ENCODE data around the gene HIP1R. TPM values are rescaled to one million over a fixed set of nuclear protein-coding genes. Genes with fewer than 3 reads are reported as not detected.
"Not testable (repeated sequence)": the region's sequence is repeated elsewhere in the genome, so short reads cannot be mapped to it uniquely, and the experiment has no call there.

The HIP1R gene
- total RNA-seq, 2 experiments from 2014 or later: 31.9 to 34.7 TPM

DNA sequence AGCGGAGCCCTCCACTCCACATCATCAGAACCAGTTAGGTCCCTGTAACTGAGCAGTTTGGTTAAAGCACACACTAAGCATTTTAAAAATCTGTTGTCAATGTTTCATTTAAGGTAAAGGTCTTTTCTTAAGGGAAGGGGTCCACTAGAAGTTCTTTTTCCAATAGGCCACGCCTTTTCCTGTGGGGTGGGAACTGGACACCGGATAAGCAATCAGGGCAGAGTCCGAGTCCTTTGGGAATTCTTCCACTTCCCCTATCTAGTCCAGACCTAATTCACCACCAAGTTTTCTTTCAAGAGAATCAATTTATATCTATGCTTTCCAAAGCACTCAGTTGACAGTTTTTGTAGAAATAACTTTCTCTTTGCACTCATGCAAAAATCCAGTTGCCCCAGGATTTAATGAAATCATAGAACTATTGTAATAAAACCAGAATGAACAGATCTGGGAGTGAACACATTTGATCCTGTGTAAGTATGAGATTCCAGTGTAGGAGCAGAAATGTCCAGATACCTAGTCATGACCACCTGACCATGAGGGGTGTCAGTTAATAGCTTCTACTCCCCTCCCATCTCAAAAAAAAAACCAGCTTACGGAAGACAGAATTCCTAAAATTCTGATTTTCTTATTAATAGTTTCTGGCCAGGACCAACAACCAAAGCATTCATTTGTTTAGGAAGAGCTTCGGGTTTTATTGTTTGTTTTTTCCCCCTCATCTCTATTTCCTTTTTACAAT lies 49.0 kb downstream of the HIP1R start:
- peaks cover 74% of the 10 kb centered on the region for H3K4me1 Mint-ChIP-seq
- no peak for ATAC-seq
- no peak for DNase-seq
- CTCF ChIA-PET: interaction anchor here (0.6 to 1.7 kb wide), 4 partner anchors 13 to 353 kb away, joined by 3 to 4 read pairs (median 4); partner anchors contain the start of gene OGFOD2
- H3K27ac Mint-ChIP-seq: no peak overlapping the region
- peaks cover 2% of the 10 kb centered on the region for H3K9me3 Mint-ChIP-seq (ENCODE audit: low read depth)
- peaks cover 19% of the 10 kb centered on the region for H3K36me3 Mint-ChIP-seq
- no peak overlapping the region for H3K4me3 Mint-ChIP-seq
- no peaks in the 10 kb centered on the region for H3K27me3 Mint-ChIP-seq

- Mint-ChIP-seq H3K27me3 (no peaks in the 10 kb centered on the region), H3K4me3 (no peak overlapping the region), H3K9me3 (ENCODE audit: low read depth) (peaks cover 2% of the 10 kb centered on the region), H3K36me3 (peaks cover 18% of the 10 kb centered on the region), H3K4me1 (peaks cover 74% of the 10 kb centered on the region), H3K27ac (no peak overlapping the region)
- DNase-seq: no peak
- ATAC-seq: no peak
- CTCF ChIA-PET: interaction anchor here (1.1 to 1.7 kb wide), 2 partner anchors 51 to 61 kb away, joined by 3 to 4 read pairs; no protein-coding TSS in a partner anchor
Measured at GRCh38 chr12:122884860-122885259, 49.6 kb downstream of the HIP1R start.

- peaks cover 2% of the 10 kb centered on the region for H3K9me3 Mint-ChIP-seq (ENCODE audit: low read depth)
- H3K27ac Mint-ChIP-seq: no peak overlapping the region
- no peaks in the 10 kb centered on the region for H3K27me3 Mint-ChIP-seq
- no peak overlapping the region for H3K4me3 Mint-ChIP-seq
- ATAC-seq (no peak), DNase-seq (no peak)
- H3K36me3 Mint-ChIP-seq: peaks cover 14% of the 10 kb centered on the region
- CTCF ChIA-PET: interaction anchor here (1.0 to 1.8 kb wide), 2 partner anchors 9 to 15 kb away, joined by 5 to 8 read pairs; no protein-coding TSS in a partner anchor
- peaks cover 76% of the 10 kb centered on the region for H3K4me1 Mint-ChIP-seq
Measured at GRCh38 chr12:122886161-122886560, 50.9 kb downstream of the HIP1R start.

GRCh38 chr12:122886851-122887818 lies 51.9 kb downstream of the HIP1R start:
- ATAC-seq: peak; percentile 59
- peaks cover 16% of the 10 kb centered on the region for H3K36me3 Mint-ChIP-seq
- H3K27me3 Mint-ChIP-seq: no peaks in the 10 kb centered on the region
- peak; percentile 82 for DNase-seq
- peaks cover 2% of the 10 kb centered on the region for H3K9me3 Mint-ChIP-seq (ENCODE audit: low read depth)
- H3K4me1 Mint-ChIP-seq: peaks cover 80% of the 10 kb centered on the region
- CTCF ChIA-PET: interaction anchor here (1.2 to 2.1 kb wide), 3 partner anchors 14 to 34 kb away, joined by 3 to 8 read pairs (median 7); no protein-coding TSS in a partner anchor
- peak overlapping the region; percentile 71 for H3K4me3 Mint-ChIP-seq
- H3K27ac Mint-ChIP-seq: peak overlapping the region; percentile 86

- H3K36me3 Mint-ChIP-seq: peaks cover 18% of the 10 kb centered on the region
- peak overlapping the region; percentile 86 for H3K27ac Mint-ChIP-seq
- CTCF ChIA-PET: interaction anchor here (0.5 to 2.1 kb wide), 7 partner anchors 10 to 64 kb away, joined by 3 to 10 read pairs (median 3); no protein-coding TSS in a partner anchor
- ATAC-seq (peak; percentile 31), DNase-seq (no peak)
- no peaks in the 10 kb centered on the region for H3K27me3 Mint-ChIP-seq
- peaks cover 2% of the 10 kb centered on the region for H3K9me3 Mint-ChIP-seq (ENCODE audit: low read depth)
- peaks cover 77% of the 10 kb centered on the region for H3K4me1 Mint-ChIP-seq
- peak overlapping the region; percentile 71 for H3K4me3 Mint-ChIP-seq
Measured at GRCh38 chr12:122887819-122888212, 52.6 kb downstream of the HIP1R start.

- peaks cover 2% of the 10 kb centered on the region for H3K9me3 Mint-ChIP-seq (ENCODE audit: low read depth)
- CTCF ChIA-PET: interaction anchor here (0.5 to 2.1 kb wide), 9 partner anchors 10 to 64 kb away, joined by 3 to 10 read pairs (median 4); no protein-coding TSS in a partner anchor
- ATAC-seq: peak; percentile 63
- no peak for DNase-seq
- H3K27ac Mint-ChIP-seq: peak overlapping the region; percentile 86
- peak overlapping the region; percentile 71 for H3K4me3 Mint-ChIP-seq
- H3K4me1 Mint-ChIP-seq: peaks cover 75% of the 10 kb centered on the region
- H3K27me3 Mint-ChIP-seq: no peaks in the 10 kb centered on the region
- peaks cover 17% of the 10 kb centered on the region for H3K36me3 Mint-ChIP-seq
Measured at GRCh38 chr12:122888232-122888752, 53.0 kb downstream of the HIP1R start.

DNA sequence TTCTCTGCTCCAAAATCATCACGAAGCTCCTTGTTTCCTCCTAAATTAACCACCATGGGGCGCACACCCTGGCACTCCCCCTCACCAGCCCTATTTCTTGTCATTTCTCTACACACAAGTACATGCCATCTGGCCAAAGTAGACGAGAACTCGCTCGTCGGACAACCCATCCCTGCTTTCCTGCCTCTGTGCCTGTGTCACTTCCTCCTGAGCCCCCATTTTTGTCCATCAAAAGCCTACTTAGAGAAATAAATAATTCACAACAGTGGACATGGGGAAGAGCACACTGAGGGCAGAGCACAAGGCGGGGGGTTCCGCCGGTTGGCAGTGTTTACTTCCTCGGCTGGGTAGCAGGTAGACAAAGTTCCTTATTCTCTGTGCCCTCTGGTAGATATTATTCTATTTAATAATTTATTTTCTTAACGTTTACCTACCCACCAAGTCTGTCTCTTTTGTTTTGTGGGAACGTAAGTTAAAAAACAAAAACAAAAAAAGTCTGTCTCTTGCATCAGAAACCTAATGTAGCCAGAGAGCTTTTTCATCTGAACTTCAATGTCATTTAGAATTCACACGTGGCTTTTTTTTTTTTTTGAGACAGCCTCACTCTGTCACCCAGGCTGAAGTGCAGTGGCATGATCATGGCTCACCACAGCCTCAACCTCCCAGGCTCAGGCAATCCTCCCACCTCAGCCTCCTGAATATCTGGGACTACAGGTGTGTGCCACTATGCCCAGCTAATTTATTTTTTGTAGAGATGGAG lies 54.7 kb downstream of the HIP1R start:
- no peaks in the 10 kb centered on the region for H3K9me3 Mint-ChIP-seq (ENCODE audit: low read depth)
- H3K27ac Mint-ChIP-seq: peak overlapping the region; percentile 67

GRCh38 chr12:122891661-122892525 lies 56.6 kb downstream of the HIP1R start:
- Mint-ChIP-seq H3K27ac (no peak overlapping the region), H3K4me1 (peaks cover 83% of the 10 kb centered on the region), H3K9me3 (ENCODE audit: low read depth) (no peaks in the 10 kb centered on the region), H3K36me3 (peaks cover 22% of the 10 kb centered on the region), H3K4me3 (no peak overlapping the region), H3K27me3 (no peaks in the 10 kb centered on the region)
- no peak for DNase-seq
- CTCF ChIA-PET: interaction anchor here (1.3 to 2.0 kb wide), 2 partner anchors 31 to 60 kb away, joined by 3 to 7 read pairs; no protein-coding TSS in a partner anchor
- no peak for ATAC-seq

More for the DNA sequence above, 54.7 kb downstream of the HIP1R start:
- no peaks in the 10 kb centered on the region for H3K27me3 Mint-ChIP-seq
- DNase-seq (no peak), ATAC-seq (no peak)
- peaks cover 80% of the 10 kb centered on the region for H3K4me1 Mint-ChIP-seq
- no peak overlapping the region for H3K4me3 Mint-ChIP-seq
- CTCF ChIA-PET: interaction anchor here (0.8 to 2.1 kb wide), 8 partner anchors 8 to 638 kb away, joined by 3 to 9 read pairs (median 3); no protein-coding TSS in a partner anchor
- H3K36me3 Mint-ChIP-seq: peaks cover 17% of the 10 kb centered on the region

DNA sequence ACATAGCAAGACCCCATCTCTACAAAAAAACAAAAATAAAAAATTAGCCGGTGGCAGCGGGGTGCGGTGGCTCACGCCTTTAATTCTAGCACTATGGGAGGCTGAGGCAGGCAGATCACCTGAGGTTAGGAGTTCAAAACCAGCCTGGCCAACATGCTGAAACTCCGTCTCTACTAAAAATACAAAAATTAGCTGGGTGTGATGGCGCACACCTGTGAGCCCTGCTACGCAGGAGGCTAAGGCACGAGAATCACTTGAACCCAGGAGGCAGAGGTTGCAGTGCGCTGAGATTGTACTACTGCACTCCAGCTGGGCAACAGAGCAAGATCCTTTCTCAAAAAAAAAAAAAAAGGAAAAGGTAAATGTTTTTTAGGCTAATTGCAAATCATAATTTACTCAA lies 57.5 kb downstream of the HIP1R start:
- H3K27ac Mint-ChIP-seq; CTCF ChIA-PET; H3K4me3 Mint-ChIP-seq; H3K27me3 Mint-ChIP-seq; DNase-seq; ATAC-seq; H3K9me3 Mint-ChIP-seq (ENCODE audit: low read depth): not testable (repeated sequence)
- Mint-ChIP-seq H3K36me3 (peaks cover 20% of the 10 kb centered on the region), H3K4me1 (peaks cover 82% of the 10 kb centered on the region)

GRCh38 chr12:122893208-122894153 lies 58.2 kb downstream of the HIP1R start:
- no peak overlapping the region for H3K27ac Mint-ChIP-seq
- H3K4me1 Mint-ChIP-seq: peaks cover 82% of the 10 kb centered on the region
- H3K9me3 Mint-ChIP-seq (ENCODE audit: low read depth): no peaks in the 10 kb centered on the region
- H3K36me3 Mint-ChIP-seq: peaks cover 20% of the 10 kb centered on the region
- no peak for DNase-seq
- peak overlapping the region; percentile 93 for H3K4me3 Mint-ChIP-seq
- H3K27me3 Mint-ChIP-seq: no peaks in the 10 kb centered on the region
- ATAC-seq: no peak
- CTCF ChIA-PET: interaction anchor here (0.6 to 2.3 kb wide), 5 partner anchors 8 to 219 kb away, joined by 3 to 6 read pairs (median 5); no protein-coding TSS in a partner anchor

All from activated CD8-positive, alpha-beta memory T cell treated with anti-CD3 and anti-CD28 coated beads, Interleukin-2, amount 10 ng/mL, durations not matched to agents 7 days and 5 days (primary cell).